Measurements from ENCODE around the gene ABCG4.
A peak's percentile ranks its signal among the peaks of the same experiment; 100 is the strongest.
"Not testable (repeated sequence)": the region's sequence is repeated elsewhere in the genome, so short reads cannot be mapped to it uniquely, and the experiment has no call there.

The ABCG4 gene

DNA sequence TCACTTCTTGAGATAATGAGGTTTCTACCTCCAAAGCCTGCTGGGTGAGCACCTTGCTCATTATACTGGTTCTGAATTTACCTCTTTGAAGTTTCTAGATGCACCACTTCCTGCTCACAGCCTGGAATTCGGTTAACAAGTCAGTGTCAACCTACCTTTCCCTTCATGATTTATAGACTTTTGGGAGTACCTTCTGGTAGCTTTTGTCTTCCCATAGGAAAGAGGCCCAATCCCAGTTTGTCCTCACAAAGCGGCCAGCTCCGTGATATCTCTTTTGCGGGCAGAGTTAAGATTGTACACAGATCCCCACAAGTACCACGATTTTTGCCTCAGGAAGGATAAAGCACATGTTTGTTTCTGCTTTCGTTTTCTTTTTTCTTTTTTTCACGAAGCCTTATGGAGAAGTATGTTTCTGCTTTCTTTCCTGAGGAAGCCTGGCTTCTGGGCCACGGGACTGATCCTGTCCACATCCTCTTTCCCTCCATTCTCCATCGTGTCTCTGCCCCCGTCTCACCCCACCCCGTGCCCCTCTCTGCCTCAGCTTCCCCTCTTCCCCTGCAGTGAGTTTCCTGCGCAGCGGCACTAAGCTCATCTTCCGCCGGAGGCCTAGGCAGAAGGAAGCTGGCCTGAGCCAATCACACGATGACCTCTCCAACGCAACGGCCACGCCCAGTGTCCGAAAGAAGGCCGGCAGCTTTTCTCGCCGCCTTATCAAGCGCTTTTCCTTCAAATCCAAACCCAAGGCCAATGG, 33.2 kb upstream of the ABCG4 start:
- DNase-seq (ENCODE audit: low read depth in 2 of 2) = no peak

DNA sequence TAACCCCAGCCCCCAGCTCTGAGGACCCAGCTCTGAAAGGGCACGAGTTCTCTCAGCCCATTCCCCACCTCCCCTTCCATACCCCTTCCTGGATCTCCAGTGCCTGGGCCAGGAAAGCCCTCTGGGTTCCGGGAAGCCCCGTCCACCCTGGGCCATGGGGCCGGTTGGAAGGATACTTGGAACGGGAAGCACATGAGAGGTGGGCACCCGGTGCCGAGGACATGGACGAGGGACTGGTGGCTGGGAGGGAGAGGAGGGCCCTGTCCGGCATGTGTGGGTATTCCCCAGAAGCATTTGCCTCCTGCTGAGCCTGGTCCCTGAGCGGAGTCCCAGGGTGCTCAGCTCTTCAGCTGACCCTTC, 32.6 kb upstream of the ABCG4 start:
- no peak for DNase-seq (ENCODE audit: low read depth in 2 of 2)

DNA sequence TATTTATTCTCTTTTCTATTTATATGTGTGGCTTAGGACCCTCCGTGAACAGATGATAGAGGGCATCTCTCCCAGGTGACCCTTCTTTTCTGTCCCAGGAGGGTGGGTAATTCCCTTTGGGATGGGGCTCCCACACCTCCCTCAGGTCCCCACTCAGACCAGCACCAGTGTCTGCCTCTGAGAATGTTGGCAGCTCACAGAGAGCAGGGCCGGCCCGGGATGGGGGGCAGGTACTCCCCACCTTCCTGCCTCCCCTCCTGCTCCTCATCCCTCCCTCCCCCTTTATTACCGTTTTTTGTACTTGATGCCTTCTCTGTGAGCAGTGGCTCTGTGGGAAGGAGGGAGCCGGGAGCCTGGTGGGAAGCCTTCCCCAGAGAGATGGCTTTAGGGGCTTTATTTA, 32.3 kb upstream of the ABCG4 start:
- DNase-seq (ENCODE audit: low read depth in 2 of 2) = no peak

DNA sequence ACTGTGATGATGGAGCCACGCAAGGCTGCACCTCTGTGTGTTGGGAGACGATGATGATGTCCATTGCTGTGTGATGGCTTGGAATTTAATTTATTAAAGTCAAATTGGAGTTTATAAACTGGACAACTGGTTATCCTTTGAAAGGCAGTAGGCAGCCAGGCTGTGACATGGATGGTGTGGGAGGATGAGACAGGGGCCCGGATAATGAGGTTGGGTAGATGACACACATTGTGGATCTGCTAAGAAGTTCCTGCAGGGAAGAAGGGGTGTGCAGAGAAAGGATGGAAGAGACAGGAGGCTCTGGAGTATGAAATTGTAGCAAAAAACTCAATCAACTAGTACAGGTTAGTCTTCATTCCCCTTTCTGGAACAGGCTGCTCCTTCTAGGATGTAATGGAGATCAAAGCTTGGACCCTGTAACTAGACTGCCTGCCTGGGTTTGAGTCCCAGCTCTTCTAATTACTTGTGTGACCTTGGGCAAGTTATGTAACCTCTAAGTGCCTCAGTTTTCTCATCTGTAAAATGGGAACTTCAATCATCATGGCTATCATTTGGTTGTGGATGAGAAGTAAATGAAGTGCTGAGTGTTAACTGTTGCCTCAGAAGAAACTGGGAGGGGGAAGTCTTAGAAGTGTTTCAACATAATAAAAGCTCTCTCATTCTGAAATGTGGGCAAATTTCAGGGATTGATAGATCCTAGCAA, 31.7 kb upstream of the ABCG4 start:
- DNase-seq (ENCODE audit: low read depth in 2 of 2) = no peak

DNA sequence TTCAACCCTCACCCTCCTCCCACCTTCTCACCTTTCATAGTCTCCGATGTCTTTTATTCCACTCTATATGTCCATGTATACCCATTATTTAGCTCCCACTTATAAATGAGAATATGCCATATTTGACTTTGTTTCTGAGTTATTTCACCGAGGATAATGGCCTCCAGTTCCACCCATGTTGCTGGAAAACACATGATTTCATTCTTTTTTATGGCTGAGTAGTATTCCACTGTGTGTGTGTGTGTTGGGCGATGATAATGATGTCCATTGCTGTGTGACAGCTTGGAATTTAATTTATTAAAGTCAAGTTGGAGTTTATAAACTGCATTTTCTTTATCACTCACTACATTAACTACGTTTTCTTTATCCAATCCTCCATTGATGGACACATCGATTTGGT, 30.6 kb upstream of the ABCG4 start:
- DNase-seq (ENCODE audit: low read depth in 2 of 2) = no peak

DNA sequence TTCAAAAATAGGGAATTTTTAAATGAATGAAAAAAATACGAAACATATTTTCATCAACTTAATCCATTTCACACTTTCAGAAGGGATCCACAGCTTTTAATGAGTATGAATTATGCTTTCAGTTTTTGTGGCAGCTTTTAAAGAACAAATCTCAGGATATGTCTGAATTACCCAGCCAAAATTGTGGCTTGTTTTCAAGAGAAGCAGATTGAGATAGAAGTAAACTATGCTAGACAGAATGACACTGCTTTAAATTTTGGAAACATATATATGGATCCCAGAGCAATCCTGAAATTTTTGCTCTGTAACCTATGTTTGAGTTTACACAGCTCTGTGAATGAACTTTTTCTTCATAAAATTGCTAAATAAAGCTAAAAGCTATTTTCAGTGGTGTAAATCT, 29.9 kb upstream of the ABCG4 start:
- DNase-seq (ENCODE audit: low read depth in 2 of 2) = no peak

DNA sequence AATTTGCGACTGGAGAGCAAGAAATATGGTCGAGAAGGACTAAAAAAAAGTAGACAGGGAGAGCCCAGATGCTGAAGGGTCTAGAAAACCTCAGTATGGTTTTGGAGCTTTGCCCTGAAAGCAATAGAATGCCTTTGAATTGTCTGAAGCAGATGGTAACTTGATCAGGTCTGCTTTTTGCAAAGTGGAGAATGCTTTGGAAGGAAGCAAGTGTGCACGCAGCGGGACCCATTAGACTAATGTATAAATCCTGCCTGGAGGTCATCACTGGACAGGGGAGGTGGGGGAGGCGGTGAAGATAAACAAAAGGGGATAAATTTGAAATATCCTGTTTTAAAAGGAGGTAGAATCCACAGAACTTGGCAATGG, 28.2 kb upstream of the ABCG4 start:
- no peak for DNase-seq (ENCODE audit: low read depth in 2 of 2)

DNA sequence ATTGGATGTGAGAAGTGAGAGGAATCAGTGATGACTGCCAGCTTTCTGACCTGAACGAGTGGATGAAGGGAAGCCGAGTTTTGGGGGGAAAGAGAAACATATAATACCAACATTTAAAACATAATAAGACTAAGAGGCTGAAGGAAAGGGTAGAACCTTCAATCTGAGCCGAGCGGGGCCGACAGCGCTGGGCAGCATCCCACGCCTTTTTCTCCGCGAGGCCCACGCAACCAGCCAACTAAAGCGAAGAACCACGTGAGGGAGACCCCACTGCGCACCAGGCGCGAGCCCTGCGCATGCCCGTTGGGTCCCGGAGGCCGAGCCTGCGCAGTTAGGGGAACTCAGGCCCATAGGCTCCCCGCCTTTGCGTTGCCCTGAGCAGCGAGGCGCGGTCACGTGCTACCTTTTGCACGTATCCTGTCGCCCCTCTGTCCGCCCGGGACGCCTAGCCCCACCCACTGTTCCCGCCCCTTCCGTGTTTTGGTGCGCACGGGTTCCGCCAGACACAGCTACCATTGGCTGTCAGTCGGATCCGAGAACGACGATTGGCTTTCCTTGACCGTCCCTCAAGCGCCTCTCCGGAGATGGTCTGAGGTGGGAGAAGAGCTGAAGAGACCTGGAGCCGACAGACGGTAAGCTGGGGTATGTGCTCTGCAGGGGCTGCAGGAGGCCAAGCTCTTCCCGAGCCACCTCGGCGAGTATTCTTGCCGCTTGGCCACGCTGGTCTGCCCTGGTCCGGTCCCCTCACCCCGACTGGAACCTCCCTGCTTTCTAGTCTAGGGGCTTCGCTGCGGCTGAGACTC, 27.6 kb upstream of the ABCG4 start, which contains the start of gene HINFP:
TSS of gene HINFP (plus strand) at position 573 of the 803 bp plus-strand sequence. CDS start 5,365 bp downstream, outside the sequence.
- DNase-seq (ENCODE audit: low read depth in 2 of 2) = peak; percentile 100

DNA sequence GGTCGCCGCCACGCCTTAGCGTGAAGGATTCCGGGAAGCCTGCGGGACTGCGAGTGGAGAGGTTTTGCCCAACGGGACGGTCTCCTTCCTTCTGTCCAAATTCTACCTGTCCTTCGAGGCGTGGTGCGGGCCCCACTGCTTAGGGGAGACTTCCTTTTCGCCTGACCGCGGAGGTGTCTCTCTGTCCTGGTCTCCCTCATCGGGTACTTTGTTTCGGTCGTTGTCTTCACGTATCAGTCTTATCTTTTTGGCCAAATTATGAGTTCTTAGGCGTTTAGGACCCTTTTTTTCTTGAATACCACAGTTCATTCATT, 27.1 kb upstream of the ABCG4 start:
- DNase-seq (ENCODE audit: low read depth in 2 of 2) = no peak

DNA sequence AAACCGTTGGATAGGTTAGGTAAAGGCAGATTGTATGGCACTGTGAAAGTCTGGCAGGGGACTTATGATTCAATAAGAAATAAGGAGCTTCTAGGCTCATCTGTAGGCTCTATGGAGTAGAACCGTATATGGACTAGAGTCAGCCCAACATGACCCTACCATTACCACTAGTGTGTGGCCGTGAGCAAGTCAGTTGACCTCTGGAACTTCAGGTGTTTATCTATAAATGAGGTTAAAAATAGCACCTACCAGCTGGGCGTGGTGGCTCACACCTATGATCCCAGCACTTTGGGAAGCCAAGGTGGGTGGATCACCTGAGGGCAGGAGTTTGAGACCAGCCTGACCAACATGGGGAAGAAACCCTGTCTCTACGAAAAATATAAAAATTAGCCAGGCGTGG, 23.0 kb upstream of the ABCG4 start:
- DNase-seq (ENCODE audit: low read depth in 2 of 2) = no peak

DNA sequence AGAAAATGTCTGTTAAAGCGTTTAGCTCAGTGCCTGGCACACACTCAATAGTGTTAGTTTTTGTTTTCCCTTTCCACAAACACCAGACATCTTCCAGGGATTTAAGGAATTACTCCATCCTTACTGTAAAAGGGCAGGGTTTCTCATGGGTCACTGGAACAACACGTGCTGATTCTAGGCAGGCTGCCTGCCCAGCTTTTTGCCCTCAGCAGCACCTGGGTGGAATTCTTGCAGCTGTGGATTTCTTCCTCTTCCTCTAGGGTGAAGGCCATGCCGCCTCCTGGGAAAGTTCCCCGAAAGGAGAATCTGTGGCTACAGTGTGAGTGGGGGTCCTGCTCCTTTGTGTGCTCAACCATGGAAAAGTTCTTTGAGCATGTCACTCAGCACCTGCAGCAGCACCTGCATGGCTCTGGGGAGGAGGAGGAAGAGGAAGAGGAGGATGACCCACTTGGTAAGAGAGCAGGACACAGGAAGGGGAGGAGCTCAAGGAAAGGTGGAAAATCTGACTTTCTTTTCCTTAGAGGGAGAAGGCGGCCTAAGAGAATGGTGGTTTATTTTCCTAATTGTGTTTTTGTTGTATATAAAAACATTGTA, 22.1 kb upstream of the ABCG4 start:
- no peak for DNase-seq (ENCODE audit: low read depth in 2 of 2)

DNA sequence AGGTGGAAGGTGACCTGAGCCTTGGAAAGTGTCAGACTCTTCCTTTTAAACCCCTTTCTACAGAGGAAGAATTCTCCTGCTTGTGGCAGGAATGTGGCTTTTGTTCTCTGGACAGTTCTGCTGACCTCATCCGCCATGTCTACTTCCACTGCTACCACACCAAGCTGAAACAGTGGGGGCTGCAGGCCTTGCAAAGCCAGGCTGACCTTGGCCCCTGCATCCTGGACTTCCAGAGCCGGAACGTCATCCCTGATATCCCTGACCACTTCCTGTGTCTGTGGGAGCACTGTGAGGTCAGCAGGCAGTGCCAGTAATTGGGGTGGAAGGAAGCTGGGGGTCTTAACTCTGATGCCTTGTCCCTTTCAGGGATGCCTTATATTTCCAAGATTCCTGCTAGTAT, 18.2 kb upstream of the ABCG4 start:
- no peak for DNase-seq (ENCODE audit: low read depth in 2 of 2)

DNA sequence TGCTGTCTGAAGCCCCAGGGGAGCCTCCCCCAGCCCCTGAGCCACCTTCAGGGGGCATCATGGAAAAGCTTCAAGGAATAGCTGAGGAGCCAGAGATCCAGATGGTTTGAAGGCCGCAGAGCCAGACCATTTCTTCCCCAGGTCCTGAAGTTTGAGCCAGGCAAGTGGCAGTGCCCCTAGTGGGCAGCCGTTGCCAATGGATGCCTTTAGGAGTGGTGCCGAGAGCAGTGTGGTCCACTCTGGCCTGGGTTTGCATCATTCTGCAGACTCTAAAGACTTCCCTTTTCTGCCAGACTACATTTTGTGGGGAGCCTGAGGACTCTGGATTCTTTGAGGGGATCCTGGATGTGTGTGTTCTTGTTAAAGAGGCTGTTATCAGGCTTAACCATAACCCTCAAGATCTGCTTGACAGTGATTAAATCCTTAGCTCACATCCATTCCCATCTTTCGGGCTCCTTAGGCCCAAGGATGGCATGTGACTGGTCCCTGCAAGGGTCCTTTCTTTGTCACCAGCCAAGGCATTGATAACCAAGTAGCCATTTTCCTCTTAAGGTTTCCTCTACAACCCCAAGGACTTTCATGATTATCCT, 14.4 kb upstream of the ABCG4 start:
- DNase-seq (ENCODE audit: low read depth in 2 of 2) = no peak

DNA sequence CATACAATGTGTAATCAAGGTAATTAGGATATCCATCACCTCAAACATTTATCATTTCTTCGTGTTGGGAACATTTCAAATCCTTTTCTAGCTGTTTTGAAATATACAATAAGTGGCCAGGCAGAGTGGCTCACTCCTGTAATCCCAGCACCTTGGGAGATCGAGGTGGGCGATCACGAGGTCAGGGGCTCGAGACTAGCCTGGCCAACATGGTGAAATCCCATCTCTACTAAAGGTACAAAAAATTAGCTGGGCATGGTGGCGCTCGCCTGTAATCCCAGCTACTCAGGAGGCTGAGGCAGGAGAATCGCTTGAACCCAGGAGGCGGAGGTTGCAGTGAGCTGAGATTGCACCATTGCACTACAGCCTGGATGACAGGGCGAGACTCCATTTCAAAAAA, 9.6 kb upstream of the ABCG4 start:
- not testable (repeated sequence) for DNase-seq (ENCODE audit: low read depth in 2 of 2)

DNA sequence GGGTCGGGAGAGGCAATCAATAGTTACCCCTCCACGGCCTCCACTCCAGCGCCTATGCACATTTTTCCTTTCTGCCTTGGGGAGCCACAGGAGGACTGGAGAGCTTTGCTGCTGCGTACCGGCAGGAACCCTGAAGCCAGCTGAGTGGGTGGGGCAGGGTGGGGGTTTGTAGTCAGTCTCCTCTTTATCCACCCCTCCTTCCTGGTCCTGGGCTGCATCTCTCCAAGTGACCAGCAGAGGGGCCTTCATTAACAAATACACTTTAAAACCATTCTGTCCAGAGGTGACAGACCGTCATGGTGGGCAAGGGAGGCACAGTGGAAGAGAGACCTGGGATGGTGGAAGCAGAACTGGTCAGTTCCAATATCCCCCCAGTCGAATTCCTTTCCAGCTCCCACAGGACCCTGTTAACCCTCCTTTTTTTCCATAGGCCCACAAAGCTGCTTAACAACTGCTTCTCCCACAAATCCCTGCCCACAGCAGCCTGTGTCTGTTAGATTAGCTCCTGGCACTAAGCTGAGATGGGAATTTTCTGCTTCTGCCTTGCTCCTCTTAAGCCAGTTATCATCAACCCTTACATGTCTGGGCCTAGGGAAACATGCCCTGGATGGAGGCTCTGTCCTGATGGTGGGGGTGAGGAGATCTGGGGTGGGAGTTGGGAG, 3.9 kb upstream of the ABCG4 start:
- no peak for DNase-seq (ENCODE audit: low read depth in 2 of 2)

DNA sequence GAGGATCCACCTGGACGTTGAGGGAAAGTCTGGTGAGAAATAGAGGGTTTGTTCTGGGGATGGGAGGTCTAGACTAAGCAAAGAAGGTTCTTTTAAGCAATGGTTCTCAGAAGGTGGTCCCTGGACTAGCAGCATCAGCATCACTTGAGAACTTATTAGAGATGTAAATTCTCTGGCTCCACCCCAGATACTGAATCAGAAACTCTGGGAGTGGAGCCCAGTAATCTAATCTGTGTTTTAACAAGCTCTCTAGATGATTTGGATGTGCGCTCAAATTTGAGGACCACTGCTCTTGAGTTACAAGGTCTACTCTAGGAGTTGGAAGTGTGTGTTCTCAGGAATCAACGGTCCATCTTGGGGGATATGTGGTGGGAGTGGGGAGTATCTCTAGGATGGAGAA, 3.3 kb upstream of the ABCG4 start:
- no peak for DNase-seq (ENCODE audit: low read depth in 2 of 2)

DNA sequence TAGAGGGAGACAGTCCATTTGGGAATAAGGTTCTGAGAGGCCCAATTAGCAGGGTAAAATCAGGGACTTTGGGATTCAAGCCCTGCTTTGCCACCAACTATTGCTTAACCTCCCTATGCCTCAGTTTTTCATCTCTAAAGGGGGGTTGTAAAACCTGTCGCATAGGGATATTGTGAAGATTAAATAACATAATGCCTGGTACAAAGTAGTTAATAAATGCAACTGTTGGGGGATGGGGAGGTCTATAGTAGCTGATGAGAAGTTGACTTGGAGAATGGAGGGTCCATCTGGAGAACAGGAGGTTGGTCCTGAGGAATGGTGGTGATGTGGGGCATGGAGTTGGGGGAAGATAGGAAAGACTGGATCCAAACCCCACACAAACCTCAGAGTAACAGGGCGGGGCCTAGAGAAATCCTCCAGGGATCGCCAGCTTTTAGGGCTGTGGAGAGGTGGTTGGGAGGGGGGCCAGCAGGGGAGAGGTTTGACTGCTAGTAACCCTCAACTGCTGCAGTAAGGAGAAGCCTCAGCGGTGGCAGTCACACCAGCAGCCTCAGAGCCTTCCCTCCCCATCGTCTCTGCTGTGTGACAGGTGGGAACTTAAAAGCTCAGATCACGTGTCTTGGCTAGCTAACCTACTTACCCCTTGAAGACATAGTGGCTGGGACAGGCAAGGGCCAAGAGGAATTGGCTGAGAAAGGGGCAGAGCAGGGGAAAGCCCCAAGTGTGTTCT, 1.1 kb upstream of the ABCG4 start:
- DNase-seq (ENCODE audit: low read depth in 2 of 2) = no peak

DNA sequence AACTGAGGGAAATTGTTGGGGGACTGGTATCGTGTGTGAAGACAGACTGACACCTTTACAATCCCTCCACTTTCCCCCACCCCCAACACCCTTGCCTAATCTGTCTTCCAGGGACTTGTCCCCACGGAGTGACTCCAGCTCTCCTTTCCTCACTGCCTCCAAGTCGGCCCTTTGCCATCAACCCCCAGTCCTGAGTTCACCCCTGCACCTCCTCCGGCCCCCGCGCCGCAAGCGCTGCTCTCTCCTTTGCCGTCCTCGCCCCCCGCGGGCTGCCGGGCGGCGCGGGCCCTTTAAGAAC, 183 bp upstream of the ABCG4 start:
- no peak for DNase-seq (ENCODE audit: low read depth in 2 of 2)

DNA sequence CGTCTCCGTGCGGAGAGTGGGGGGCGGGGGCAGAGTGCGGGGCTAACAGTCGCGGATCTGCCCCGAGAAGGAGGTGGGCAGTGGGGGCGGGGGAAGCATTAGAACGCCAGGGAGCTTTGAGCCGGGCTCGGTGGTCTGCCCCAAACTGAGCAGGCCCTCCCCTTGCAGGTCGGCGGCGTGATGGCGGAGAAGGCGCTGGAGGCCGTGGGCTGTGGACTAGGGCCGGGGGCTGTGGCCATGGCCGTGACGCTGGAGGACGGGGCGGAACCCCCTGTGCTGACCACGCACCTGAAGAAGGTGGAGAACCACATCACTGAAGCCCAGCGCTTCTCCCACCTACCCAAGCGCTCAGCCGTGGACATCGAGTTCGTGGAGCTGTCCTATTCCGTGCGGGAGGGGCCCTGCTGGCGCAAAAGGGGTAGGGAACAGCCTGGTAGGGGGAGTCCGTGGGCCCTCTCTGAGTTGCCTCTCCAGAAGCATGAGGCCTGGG, 979 bp downstream of the ABCG4 start:
- no peak for DNase-seq (ENCODE audit: low read depth in 2 of 2)

DNA sequence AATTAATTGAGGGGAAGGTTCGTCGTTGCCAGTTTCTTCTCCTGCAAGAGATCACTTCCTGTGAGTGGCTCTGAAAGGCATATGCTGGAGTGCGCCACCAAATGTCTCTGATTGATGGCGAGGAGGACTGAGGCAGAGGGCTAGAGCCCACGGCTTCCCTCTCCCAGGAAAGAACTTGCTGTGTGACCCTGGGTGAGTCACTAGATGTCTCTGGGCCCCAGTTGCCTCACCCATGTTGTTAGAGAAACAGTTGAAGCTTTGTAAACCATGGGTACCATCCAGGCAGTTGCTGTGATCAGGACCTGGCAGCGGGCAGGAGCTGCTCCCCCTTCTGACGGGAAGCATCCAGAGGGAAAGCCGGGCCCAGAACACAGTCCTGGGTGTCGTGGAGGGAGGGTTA, 3.2 kb downstream of the ABCG4 start:
- DNase-seq (ENCODE audit: low read depth in 2 of 2) = no peak

DNA sequence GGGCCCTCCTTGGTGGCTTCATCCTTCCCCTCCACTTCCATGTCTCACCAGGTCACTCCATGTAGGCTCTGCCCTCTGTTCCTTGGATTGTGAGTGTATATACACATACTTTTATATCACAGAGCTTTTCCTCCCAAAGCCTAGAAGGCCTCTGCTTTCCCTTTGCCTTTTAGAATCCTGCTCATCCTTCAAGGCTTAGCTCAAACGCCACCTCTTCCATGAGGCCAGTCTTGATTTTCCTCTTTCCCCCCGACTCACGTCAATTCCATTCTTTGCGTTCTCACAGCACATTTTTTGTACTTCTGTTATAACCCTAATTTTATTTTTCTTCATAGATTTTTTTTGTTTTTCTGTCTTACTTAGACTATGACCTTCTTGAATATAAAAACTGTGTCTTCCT, 3.8 kb downstream of the ABCG4 start:
- no peak for DNase-seq (ENCODE audit: low read depth in 2 of 2)
